NT2/D1 (cell line): ENCODE measurements around the gene GOPC.

ENCODE experiments used
- SUZ12 ChIP-seq: IDR thresholded peaks from 2 replicates; pipeline ENCODE4 v1.6.1; 2011; ENCODE audit not compliant: insufficient read length, insufficient read depth; ENCODE audit errors: extremely low read depth
- YY1 ChIP-seq: IDR thresholded peaks from 2 replicates; pipeline ENCODE4 v1.6.1; 2011; ENCODE audit not compliant: insufficient read length, insufficient read depth
- ZNF274 ChIP-seq: IDR thresholded peaks from 2 replicates; pipeline ENCODE4 v1.6.1; 2011; ENCODE audit warnings: mild to moderate bottlenecking, low read depth, low read length

GRCh38 chr6:117602899-117603588 lies 733 bp upstream of the GOPC start:
- no peak for TF ChIP-seq YY1
- no peak for TF ChIP-seq ZNF274
- no peak for TF ChIP-seq SUZ12
